ENCODE results near the gene SNX9.

The SNX9 gene

GRCh38 chr6:157821342-157822033 lies 1.6 kb upstream of the SNX9 start:
- Histone ChIP-seq H2BK120ac (ENCODE audit: insufficient read depth, low read length, poor library complexity) (no peak overlapping the region), H2BK12ac (ENCODE audit: low read length) (no peak overlapping the region), H2AFZ (ENCODE audit: insufficient read depth, low read length, poor library complexity) (no peak overlapping the region), H3K79me1 (ENCODE audit: low read length) (peaks cover 16% of the 10 kb centered on the region), H2AK5ac (ENCODE audit: low read length) (no peak overlapping the region), H3K4me1 (ENCODE audit: control insufficient read depth in 1 of 2, insufficient read depth in 2 of 2, low read length in 2 of 2) (peaks cover 4 to 8% of the 10 kb centered on the region in 2 experiments), H3K79me2 (ENCODE audit: control insufficient read depth, insufficient read depth, low read length, poor library complexity) (peaks cover 19% of the 10 kb centered on the region), H3K36me3 (ENCODE audit: control insufficient read depth in 1 of 2, insufficient read depth in 2 of 2, low read length in 2 of 2) (no peaks in the 10 kb centered on the region), H3K27me3 (ENCODE audit: insufficient read depth, low read length) (no peaks in the 10 kb centered on the region), H4K12ac (ENCODE audit: low read depth, low read length) (no peak overlapping the region), H4K91ac (ENCODE audit: low read depth, low read length) (no peak overlapping the region), H4K8ac (ENCODE audit: low read depth, low read length) (no peak overlapping the region), H3K4me3 (ENCODE audit: low read depth, low read length) (no peak overlapping the region), H3K23ac (ENCODE audit: low read length) (no peak overlapping the region), H3K4me2 (ENCODE audit: low read length) (no peak overlapping the region), H3K18ac (ENCODE audit: low read length) (no peak overlapping the region), H3K4ac (ENCODE audit: low read depth, low read length) (no peak overlapping the region), H3K9me3 (ENCODE audit: insufficient read depth, low read depth, low read length) (peaks cover 2% of the 10 kb centered on the region), H3K27ac (ENCODE audit: low read depth, low read length) (no peak overlapping the region), H3K9ac (ENCODE audit: low read length) (no peak overlapping the region), H2BK5ac (ENCODE audit: low read depth, low read length, poor library complexity) (no peak overlapping the region), H3K14ac (ENCODE audit: low read length) (no peak overlapping the region)
- no peak for DNase-seq
- no CpG with 5 or more reads among the region's 6 CpGs for WGBS (ENCODE audit: extremely low coverage, insufficient coverage, insufficient read length)

GRCh38 chr6:157822245-157823000 lies 623 bp upstream of the SNX9 start:
- Histone ChIP-seq H3K9me3 (ENCODE audit: insufficient read depth, low read depth, low read length) (peaks cover 2% of the 10 kb centered on the region), H3K23ac (ENCODE audit: low read length) (peak overlapping the region; percentile 80), H3K79me1 (ENCODE audit: low read length) (peaks cover 16% of the 10 kb centered on the region), H4K91ac (ENCODE audit: low read depth, low read length) (peak overlapping the region; percentile 98), H4K8ac (ENCODE audit: low read depth, low read length) (peak overlapping the region; percentile 100), H3K14ac (ENCODE audit: low read length) (peak overlapping the region; percentile 98), H2AFZ (ENCODE audit: insufficient read depth, low read length, poor library complexity) (peak overlapping the region; percentile 100), H3K27me3 (ENCODE audit: insufficient read depth, low read length) (no peaks in the 10 kb centered on the region), H3K4ac (ENCODE audit: low read depth, low read length) (peak overlapping the region; percentile 96), H2BK120ac (ENCODE audit: insufficient read depth, low read length, poor library complexity) (peak overlapping the region; percentile 99), H3K4me1 (ENCODE audit: control insufficient read depth in 1 of 2, insufficient read depth in 2 of 2, low read length in 2 of 2) (peaks cover 4 to 8% of the 10 kb centered on the region in 2 experiments), H2AK5ac (ENCODE audit: low read length) (peak overlapping the region; percentile 97), H2BK5ac (ENCODE audit: low read depth, low read length, poor library complexity) (peak overlapping the region; percentile 12), H3K27ac (ENCODE audit: low read depth, low read length) (peak overlapping the region; percentile 49), H3K79me2 (ENCODE audit: control insufficient read depth, insufficient read depth, low read length, poor library complexity) (peaks cover 19% of the 10 kb centered on the region), H3K4me2 (ENCODE audit: low read length) (peak overlapping the region; percentile 98), H3K18ac (ENCODE audit: low read length) (peak overlapping the region; percentile 98), H3K9ac (ENCODE audit: low read length) (peak overlapping the region; percentile 92), H2BK12ac (ENCODE audit: low read length) (peak overlapping the region; percentile 91), H4K12ac (ENCODE audit: low read depth, low read length) (peak overlapping the region; percentile 63), H3K36me3 (ENCODE audit: control insufficient read depth in 1 of 2, insufficient read depth in 2 of 2, low read length in 2 of 2) (no peaks in the 10 kb centered on the region), H3K4me3 (ENCODE audit: low read depth, low read length) (peak overlapping the region; percentile 71)
- no peak for DNase-seq
- WGBS (ENCODE audit: extremely low coverage, insufficient coverage, insufficient read length) = no CpG with 5 or more reads among the region's 53 CpGs

GRCh38 chr6:157823528-157824370 lies 703 bp downstream of the SNX9 start:
- Histone ChIP-seq H4K8ac (ENCODE audit: low read depth, low read length) (peak overlapping the region; percentile 93), H3K4me3 (ENCODE audit: low read depth, low read length) (peak overlapping the region; percentile 98), H3K79me1 (ENCODE audit: low read length) (peaks cover 16% of the 10 kb centered on the region), H2AK5ac (ENCODE audit: low read length) (peak overlapping the region; percentile 60), H3K36me3 (ENCODE audit: control insufficient read depth in 1 of 2, insufficient read depth in 2 of 2, low read length in 2 of 2) (peaks cover 0 to 2% of the 10 kb centered on the region in 2 experiments), H3K4me2 (ENCODE audit: low read length) (peak overlapping the region; percentile 98), H3K4me1 (ENCODE audit: control insufficient read depth in 1 of 2, insufficient read depth in 2 of 2, low read length in 2 of 2) (peaks cover 4 to 8% of the 10 kb centered on the region in 2 experiments), H2BK12ac (ENCODE audit: low read length) (no peak overlapping the region), H3K9me3 (ENCODE audit: insufficient read depth, low read depth, low read length) (peaks cover under 1% of the 10 kb centered on the region), H3K79me2 (ENCODE audit: control insufficient read depth, insufficient read depth, low read length, poor library complexity) (peaks cover 21% of the 10 kb centered on the region), H4K91ac (ENCODE audit: low read depth, low read length) (peak overlapping the region; percentile 97), H3K9ac (ENCODE audit: low read length) (peak overlapping the region; percentile 90), H3K18ac (ENCODE audit: low read length) (peak overlapping the region; percentile 95), H3K23ac (ENCODE audit: low read length) (no peak overlapping the region), H2AFZ (ENCODE audit: insufficient read depth, low read length, poor library complexity) (peak overlapping the region; percentile 97), H3K27ac (ENCODE audit: low read depth, low read length) (peak overlapping the region; percentile 59), H3K27me3 (ENCODE audit: insufficient read depth, low read length) (no peaks in the 10 kb centered on the region), H3K4ac (ENCODE audit: low read depth, low read length) (peak overlapping the region; percentile 95), H3K14ac (ENCODE audit: low read length) (peak overlapping the region; percentile 97), H4K12ac (ENCODE audit: low read depth, low read length) (peak overlapping the region; percentile 97), H2BK120ac (ENCODE audit: insufficient read depth, low read length, poor library complexity) (peak overlapping the region; percentile 74), H2BK5ac (ENCODE audit: low read depth, low read length, poor library complexity) (peak overlapping the region; percentile 78)
- peak; percentile 82 to 84 for DNase-seq
- WGBS (ENCODE audit: extremely low coverage, insufficient coverage, insufficient read length) = no CpG with 5 or more reads among the region's 74 CpGs

- no peak overlapping the region for H3K27ac ChIP-seq (ENCODE audit: low read depth, low read length)
- WGBS (ENCODE audit: extremely low coverage, insufficient coverage, insufficient read length) = no CpG with 5 or more reads among the region's 10 CpGs
- no peak overlapping the region for H2AFZ ChIP-seq (ENCODE audit: insufficient read depth, low read length, poor library complexity)
- no peak overlapping the region for H3K4me3 ChIP-seq (ENCODE audit: low read depth, low read length)
- peak in 1 of 2 donors; percentile 43 for DNase-seq
- H3K9me3 ChIP-seq (ENCODE audit: insufficient read depth, low read depth, low read length) = no peaks in the 10 kb centered on the region
- no peak overlapping the region for H2BK120ac ChIP-seq (ENCODE audit: insufficient read depth, low read length, poor library complexity)
- H3K4me1 ChIP-seq (ENCODE audit: control insufficient read depth in 1 of 2, insufficient read depth in 2 of 2, low read length in 2 of 2) = peaks cover 6 to 8% of the 10 kb centered on the region in 2 experiments
- H2BK5ac ChIP-seq (ENCODE audit: low read depth, low read length, poor library complexity) = no peak overlapping the region
- H3K14ac ChIP-seq (ENCODE audit: low read length) = no peak overlapping the region
- no peak overlapping the region for H3K23ac ChIP-seq (ENCODE audit: low read length)
- H3K79me2 ChIP-seq (ENCODE audit: control insufficient read depth, insufficient read depth, low read length, poor library complexity) = peaks cover 21% of the 10 kb centered on the region
- H3K36me3 ChIP-seq (ENCODE audit: control insufficient read depth in 1 of 2, insufficient read depth in 2 of 2, low read length in 2 of 2) = peaks cover 0 to 2% of the 10 kb centered on the region in 2 experiments
- no peak overlapping the region for H4K8ac ChIP-seq (ENCODE audit: low read depth, low read length)
- H3K27me3 ChIP-seq (ENCODE audit: insufficient read depth, low read length) = no peaks in the 10 kb centered on the region
- H3K9ac ChIP-seq (ENCODE audit: low read length) = no peak overlapping the region
- peak overlapping the region; percentile 84 for H3K4ac ChIP-seq (ENCODE audit: low read depth, low read length)
- H4K91ac ChIP-seq (ENCODE audit: low read depth, low read length) = no peak overlapping the region
- peaks cover 16% of the 10 kb centered on the region for H3K79me1 ChIP-seq (ENCODE audit: low read length)
- no peak overlapping the region for H2AK5ac ChIP-seq (ENCODE audit: low read length)
- no peak overlapping the region for H4K12ac ChIP-seq (ENCODE audit: low read depth, low read length)
- H3K18ac ChIP-seq (ENCODE audit: low read length) = no peak overlapping the region
- H2BK12ac ChIP-seq (ENCODE audit: low read length) = no peak overlapping the region
- H3K4me2 ChIP-seq (ENCODE audit: low read length) = peak overlapping the region; percentile 98
Measured at GRCh38 chr6:157825243-157825904, 2.3 kb downstream of the SNX9 start.

All from trophoblast cell (in vitro differentiated cells and primary cell).